ENCODE results near the gene FAR1.
"Not testable (repeated sequence)": the region's sequence is repeated elsewhere in the genome, so short reads cannot be mapped to it uniquely, and the experiment has no call there.

The FAR1 gene

GRCh38 chr11:13668102-13668956 is at the start of gene FAR1:
FAR1 (plus strand) TSS chr11:13668668; CDS start chr11:13694766, 26,098 bp downstream.
- H3K4me3 ChIP-seq (ENCODE audit: control insufficient read depth, low read depth, low read length): peak within 1 kb of the TSS; percentile 86
- no peak for TF ChIP-seq CTCF (conservative IDR thresholded peaks at IDR 0.05; ENCODE audit: control insufficient read depth, insufficient read depth, low read depth, low read length)
- DNase-seq (ENCODE audit: low read depth): peak; percentile 98

- no peak overlapping the region for H3K4me3 ChIP-seq (ENCODE audit: control insufficient read depth, low read depth, low read length)
- DNase-seq (ENCODE audit: low read depth): no peak
- TF ChIP-seq CTCF (conservative IDR thresholded peaks at IDR 0.05; ENCODE audit: control insufficient read depth, insufficient read depth, low read depth, low read length): no peak
These were observed 48.4 kb upstream of the FAR1 start for GRCh38 chr11:13620063-13620462.

- H3K4me3 ChIP-seq (ENCODE audit: control insufficient read depth, low read depth, low read length); DNase-seq (ENCODE audit: low read depth): not testable (repeated sequence)
These were observed 41.6 kb upstream of the FAR1 start for GRCh38 chr11:13626818-13627217.

- not testable (repeated sequence) for DNase-seq (ENCODE audit: low read depth); H3K4me3 ChIP-seq (ENCODE audit: control insufficient read depth, low read depth, low read length)
These were observed 39.8 kb upstream of the FAR1 start for GRCh38 chr11:13628634-13629033.

GRCh38 chr11:13629779-13630178 is 38.7 kb upstream of the FAR1 start:
- TF ChIP-seq CTCF (conservative IDR thresholded peaks at IDR 0.05; ENCODE audit: control insufficient read depth, insufficient read depth, low read depth, low read length): no peak
- no peak for DNase-seq (ENCODE audit: low read depth)
- no peak overlapping the region for H3K4me3 ChIP-seq (ENCODE audit: control insufficient read depth, low read depth, low read length)

GRCh38 chr11:13635290-13635689 is 33.2 kb upstream of the FAR1 start:
- no peak overlapping the region for H3K4me3 ChIP-seq (ENCODE audit: control insufficient read depth, low read depth, low read length)
- no peak for TF ChIP-seq CTCF (conservative IDR thresholded peaks at IDR 0.05; ENCODE audit: control insufficient read depth, insufficient read depth, low read depth, low read length)
- no peak for DNase-seq (ENCODE audit: low read depth)

GRCh38 chr11:13635804-13636203 is 32.7 kb upstream of the FAR1 start:
- no peak for DNase-seq (ENCODE audit: low read depth)
- TF ChIP-seq CTCF (conservative IDR thresholded peaks at IDR 0.05; ENCODE audit: control insufficient read depth, insufficient read depth, low read depth, low read length): no peak
- no peak overlapping the region for H3K4me3 ChIP-seq (ENCODE audit: control insufficient read depth, low read depth, low read length)

Measured in fibroblast of mammary gland (primary cell).